ENCODE measurements around the gene RPS19BP1. TPM values are rescaled to one million over a fixed set of nuclear protein-coding genes. Genes with fewer than 3 reads are reported as not detected.

Gene RPS19BP1
- total and polyA plus RNA-seq, 2 of the 8 experiments (the other 6 are each of a cell fraction or from before 2014, with no cell fraction given) = 77.9 to 97.9 TPM

GRCh38 chr22:39500101-39500500 lies 32.4 kb downstream of the RPS19BP1 start (continued):
- TF ChIP-seq CHD7 (IDR thresholded peaks at IDR 0.05; ENCODE audit: insufficient replicate concordance, low read length) (no peak), KDM1A (IDR thresholded peaks at IDR 0.05; ENCODE audit: borderline replicate concordance, low read length) (no peak), EGR1 (IDR thresholded peaks at IDR 0.05; ENCODE audit: borderline replicate concordance, low read depth, low read length) (no peak), KDM4A (IDR thresholded peaks at IDR 0.05; ENCODE audit: low read depth, low read length, severe bottlenecking) (no peak), RXRA (IDR thresholded peaks at IDR 0.05; ENCODE audit: insufficient read depth, low read depth, low read length) (no peak), FOSL1 (IDR thresholded peaks at IDR 0.05; ENCODE audit: insufficient read depth, low read depth, low read length) (no peak), SIRT6 (IDR thresholded peaks at IDR 0.05; ENCODE audit: low read length) (no peak), GABPA (IDR thresholded peaks at IDR 0.05; ENCODE audit: borderline replicate concordance, insufficient read depth, low read length) (no peak), BRCA1 (IDR thresholded peaks at IDR 0.05; ENCODE audit: low read depth, low read length) (no peak), PHF8 (conservative IDR thresholded peaks at IDR 0.05; ENCODE audit: low read depth, low read length) (no peak), TCF12 (IDR thresholded peaks at IDR 0.05; ENCODE audit: low read depth, low read length) (no peak), SIX5 (IDR thresholded peaks at IDR 0.05; ENCODE audit: low read depth, low read length) (no peak)
